Raji (cell line): ENCODE data around the gene ALG5.

Source experiments
- POLR2A ChIP-seq: IDR thresholded peaks from 2 replicates; pipeline ENCODE4 v1.6.1; 2011; ENCODE audit warnings: low read depth, low read length, control low read depth; ENCODE audit not compliant: insufficient read depth

ALG5 gene

GRCh38 chr13:36999054-36999714 lies at the start of gene ALG5:
Gene ALG5, minus strand, starts transcription at chr13:36999340. Its CDS starts 40 bp downstream, at chr13:36999300.
- TF ChIP-seq POLR2A: peak; percentile 95

- no peak for TF ChIP-seq POLR2A
Observed at GRCh38 chr13:37047846-37048245, 48.7 kb upstream of the ALG5 start.

GRCh38 chr13:37047032-37047431 lies 47.9 kb upstream of the ALG5 start:
- TF ChIP-seq POLR2A: no peak

- no peak for TF ChIP-seq POLR2A
Observed at GRCh38 chr13:37046062-37046461, 46.9 kb upstream of the ALG5 start.

- no peak for TF ChIP-seq POLR2A
Observed at GRCh38 chr13:37040789-37041188, 41.6 kb upstream of the ALG5 start.

GRCh38 chr13:37039896-37040295 lies 40.8 kb upstream of the ALG5 start:
- TF ChIP-seq POLR2A: no peak

GRCh38 chr13:37037241-37037640 lies 38.1 kb upstream of the ALG5 start:
- TF ChIP-seq POLR2A: no peak

GRCh38 chr13:37029617-37030016 lies 30.5 kb upstream of the ALG5 start:
- TF ChIP-seq POLR2A: no peak

GRCh38 chr13:37027639-37028038 lies 28.5 kb upstream of the ALG5 start:
- TF ChIP-seq POLR2A: no peak

GRCh38 chr13:37026771-37027170 lies 27.6 kb upstream of the ALG5 start:
- no peak for TF ChIP-seq POLR2A

GRCh38 chr13:37023871-37024270 lies 24.7 kb upstream of the ALG5 start:
- TF ChIP-seq POLR2A: no peak

- no peak for TF ChIP-seq POLR2A
Observed at GRCh38 chr13:37014609-37015008, 15.5 kb upstream of the ALG5 start.

- TF ChIP-seq POLR2A: no peak
Observed at GRCh38 chr13:37011788-37012187, 12.6 kb upstream of the ALG5 start.

GRCh38 chr13:37011002-37011401 lies 11.9 kb upstream of the ALG5 start:
- TF ChIP-seq POLR2A: no peak

GRCh38 chr13:37010424-37010823 lies 11.3 kb upstream of the ALG5 start:
- no peak for TF ChIP-seq POLR2A

- no peak for TF ChIP-seq POLR2A
Observed at GRCh38 chr13:37009692-37010091, 10.6 kb upstream of the ALG5 start.

- no peak for TF ChIP-seq POLR2A
Observed at GRCh38 chr13:37001921-37002250, 2.7 kb upstream of the ALG5 start.
